Tibial nerve (tissue), 3 donors: Measurements from ENCODE around the gene CNEP1R1.

ENCODE experiments used
- POLR2A ChIP-seq, 2 donors: fragments of 450-650 bp; IDR thresholded peaks; one replicate each; pipeline ENCODE4 v1.6.1; 2017; ENCODE audit warnings: antibody characterized with exemption in 2 of 2, mild to moderate bottlenecking in 2 of 2, moderate library complexity in 2 of 2
- TF ChIP-seq, protein P1 (sequence below), 5 experiments: fragments of 200-600 bp in 3 of 5; fragments of 450-650 bp in 2 of 5; sonication (generic) in 3 of 5; IDR thresholded peaks; one replicate each; pipeline ENCODE4 v1.5.1; 2016 to 2019; ENCODE audit warnings: antibody characterized with exemption in 5 of 5, mild to moderate bottlenecking in 3 of 5, moderate library complexity in 2 of 5

DNA sequence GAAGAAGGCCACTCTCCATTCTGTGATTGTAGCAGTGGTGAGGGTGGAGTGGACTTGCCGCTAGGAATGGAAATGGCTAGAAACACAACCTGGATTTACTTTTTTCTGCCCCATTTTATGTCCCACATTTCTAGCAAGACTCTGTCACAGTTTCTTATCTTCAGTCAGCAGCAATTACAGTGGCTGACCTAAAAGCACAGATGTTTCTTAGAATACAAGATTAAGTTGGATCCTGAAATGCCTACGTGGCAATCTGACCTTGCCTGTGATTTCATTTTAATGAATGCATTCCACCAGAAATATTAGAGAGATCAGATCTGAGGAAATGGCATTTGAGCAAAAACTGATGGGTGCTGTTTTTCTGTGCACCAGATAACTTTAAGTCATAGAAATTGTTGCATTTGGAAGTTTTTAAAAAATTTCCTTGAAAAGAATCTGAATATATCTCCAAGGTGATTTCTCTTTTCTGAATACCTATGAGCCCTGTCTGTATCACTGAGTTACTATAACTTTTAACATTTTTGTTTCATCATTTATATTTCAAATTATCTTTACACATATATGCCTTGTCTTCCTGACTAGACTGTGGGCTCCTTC lies 46.1 kb downstream of the CNEP1R1 start:
- no peak for TF ChIP-seq POLR2A (IDR thresholded peaks at IDR 0.05)
- TF ChIP-seq, protein P1, sequence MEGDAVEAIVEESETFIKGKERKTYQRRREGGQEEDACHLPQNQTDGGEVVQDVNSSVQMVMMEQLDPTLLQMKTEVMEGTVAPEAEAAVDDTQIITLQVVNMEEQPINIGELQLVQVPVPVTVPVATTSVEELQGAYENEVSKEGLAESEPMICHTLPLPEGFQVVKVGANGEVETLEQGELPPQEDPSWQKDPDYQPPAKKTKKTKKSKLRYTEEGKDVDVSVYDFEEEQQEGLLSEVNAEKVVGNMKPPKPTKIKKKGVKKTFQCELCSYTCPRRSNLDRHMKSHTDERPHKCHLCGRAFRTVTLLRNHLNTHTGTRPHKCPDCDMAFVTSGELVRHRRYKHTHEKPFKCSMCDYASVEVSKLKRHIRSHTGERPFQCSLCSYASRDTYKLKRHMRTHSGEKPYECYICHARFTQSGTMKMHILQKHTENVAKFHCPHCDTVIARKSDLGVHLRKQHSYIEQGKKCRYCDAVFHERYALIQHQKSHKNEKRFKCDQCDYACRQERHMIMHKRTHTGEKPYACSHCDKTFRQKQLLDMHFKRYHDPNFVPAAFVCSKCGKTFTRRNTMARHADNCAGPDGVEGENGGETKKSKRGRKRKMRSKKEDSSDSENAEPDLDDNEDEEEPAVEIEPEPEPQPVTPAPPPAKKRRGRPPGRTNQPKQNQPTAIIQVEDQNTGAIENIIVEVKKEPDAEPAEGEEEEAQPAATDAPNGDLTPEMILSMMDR (IDR thresholded peaks at IDR 0.05) = no peak
